Measurements from ENCODE around the gene CALY.
A peak's percentile ranks its signal among the peaks of the same experiment; 100 is the strongest.

Gene CALY

GRCh38 chr10:133350283-133350949 is 13.7 kb upstream of the CALY start:
- no peak for DNase-seq

GRCh38 chr10:133349577-133350011 is 12.9 kb upstream of the CALY start:
- DNase-seq: no peak

GRCh38 chr10:133349160-133349568 is 12.5 kb upstream of the CALY start:
- DNase-seq: no peak

- DNase-seq: no peak
Measured at GRCh38 chr10:133347710-133348517, 11.2 kb upstream of the CALY start.

GRCh38 chr10:133346413-133346812 is 9.7 kb upstream of the CALY start:
- no peak for DNase-seq

GRCh38 chr10:133344236-133344635 is 7.5 kb upstream of the CALY start:
- DNase-seq: no peak

GRCh38 chr10:133343558-133343957 is 6.9 kb upstream of the CALY start:
- DNase-seq: no peak

GRCh38 chr10:133342942-133343341 is 6.2 kb upstream of the CALY start:
- no peak for DNase-seq

- no peak for DNase-seq
Measured at GRCh38 chr10:133341983-133342382, 5.3 kb upstream of the CALY start.

GRCh38 chr10:133339708-133340380 is 3.1 kb upstream of the CALY start:
- no peak for DNase-seq

- DNase-seq: no peak
Measured at GRCh38 chr10:133338080-133339071, 1.7 kb upstream of the CALY start.

- no peak for DNase-seq
Measured at GRCh38 chr10:133337370-133337725, 652 bp upstream of the CALY start.

- no peak for DNase-seq
Measured at GRCh38 chr10:133336118-133336576, 549 bp downstream of the CALY start.

GRCh38 chr10:133335246-133336117 is 1.2 kb downstream of the CALY start:
- DNase-seq: peak; percentile 87 to 88

- peak in 1 of 2 donors; percentile 15 for DNase-seq
Measured at GRCh38 chr10:133334503-133335245, 2.0 kb downstream of the CALY start.

- no peak for DNase-seq
Measured at GRCh38 chr10:133332936-133333699, 3.6 kb downstream of the CALY start.

- peak; percentile 85 to 86 for DNase-seq
Measured at GRCh38 chr10:133329491-133330202, 7.0 kb downstream of the CALY start.

GRCh38 chr10:133328358-133329343 is 8.0 kb downstream of the CALY start:
- DNase-seq: no peak

Measured in CD4-positive, alpha-beta T cell treated with Interleukin-1 beta for 1 hour (primary cell).